SK-N-SH treated with all-trans-retinoic acid at 6 μM for 48 hours (cell line): ENCODE measurements around the gene APOBEC4.
"Not testable (repeated sequence)": the region's sequence is repeated elsewhere in the genome, so short reads cannot be mapped to it uniquely, and the experiment has no call there.

Experiments
- ATAC-seq: fragments of 200-7000 bp; cut with Tn5 transposase; 3 replicates; pipeline ENCODE4 v1.9.1; 2020; ENCODE audit warnings: mild to moderate bottlenecking, moderate library complexity
- ARNTL ChIP-seq: fragments of 450-650 bp; formaldehyde crosslinking; IDR thresholded peaks from 2 replicates; pipeline ENCODE4 v1.5.0; 2020; ENCODE audit warnings: low read depth, mild to moderate bottlenecking, moderate library complexity, borderline replicate concordance
- BACH2 ChIP-seq: fragments of 250-450 bp; sonication (Bioruptor Pico); IDR thresholded peaks from 2 replicates; pipeline ENCODE4 v1.9.0; 2021; ENCODE audit warnings: mild to moderate bottlenecking, borderline replicate concordance
- CSDC2 ChIP-seq: fragments of 250-450 bp; sonication (Bioruptor Pico); IDR thresholded peaks from 2 replicates; pipeline ENCODE4 v1.5.0; 2020; ENCODE audit warnings: mild to moderate bottlenecking, moderate library complexity
- ESRRG ChIP-seq: fragments of 250-450 bp; sonication (Bioruptor Pico); IDR thresholded peaks from 2 replicates; pipeline ENCODE4 v1.6.1; 2021; ENCODE audit warnings: mild to moderate bottlenecking
- ISL1 ChIP-seq: fragments of 250-450 bp; sonication (Bioruptor Pico); IDR thresholded peaks from 2 replicates; pipeline ENCODE4 v2.1.2; 2022; ENCODE audit warnings: mild to moderate bottlenecking, moderate library complexity
- OSR1 ChIP-seq: fragments of 250-450 bp; sonication (Bioruptor Pico); IDR thresholded peaks from 2 replicates; pipeline ENCODE4 v1.8.0; 2022; ENCODE audit warnings: moderate library complexity, mild to moderate bottlenecking, inconsistent platforms
- PPARA ChIP-seq: fragments of 250-450 bp; sonication (Bioruptor Pico); IDR thresholded peaks from 2 replicates; pipeline ENCODE4 v1.5.0; 2020; ENCODE audit warnings: mild to moderate bottlenecking, borderline replicate concordance
- RARB ChIP-seq: fragments of 250-450 bp; sonication (Bioruptor Pico); IDR thresholded peaks from 2 replicates; pipeline ENCODE4 v1.8.0; 2021; ENCODE audit warnings: mild to moderate bottlenecking, moderate library complexity
- TCF4 ChIP-seq: fragments of 250-450 bp; sonication (Bioruptor Pico); IDR thresholded peaks from 2 replicates; pipeline ENCODE4 v1.8.0; 2021; ENCODE audit warnings: mild to moderate bottlenecking, moderate library complexity, borderline replicate concordance
- TOX ChIP-seq: fragments of 250-450 bp; sonication (Bioruptor Pico); IDR thresholded peaks from 2 replicates; pipeline ENCODE4 v1.8.0; 2021; ENCODE audit warnings: mild to moderate bottlenecking, moderate library complexity, borderline replicate concordance
- ZC3H10 ChIP-seq: fragments of 250-450 bp; sonication (Bioruptor Pico); IDR thresholded peaks from 2 replicates; pipeline ENCODE4 v1.5.1; 2021; ENCODE audit warnings: mild to moderate bottlenecking, moderate library complexity
- ZFP3 ChIP-seq: fragments of 250-450 bp; sonication (Bioruptor Pico); IDR thresholded peaks from 2 replicates; pipeline ENCODE4 v1.5.0; 2020; ENCODE audit warnings: mild to moderate bottlenecking, moderate library complexity
- ZFP30 ChIP-seq: fragments of 450-650 bp; formaldehyde crosslinking; IDR thresholded peaks from 2 replicates; pipeline ENCODE4 v1.5.0; 2022; ENCODE audit warnings: mild to moderate bottlenecking, moderate library complexity
- ZNF565 ChIP-seq: fragments of 450-650 bp; formaldehyde crosslinking; conservative IDR thresholded peaks from 2 replicates; pipeline ENCODE4 v1.5.0; 2020; ENCODE audit warnings: low read depth, mild to moderate bottlenecking, moderate library complexity
- ZNF8 ChIP-seq: fragments of 450-650 bp; formaldehyde crosslinking; IDR thresholded peaks from 2 replicates; pipeline ENCODE4 v1.5.0; 2020; ENCODE audit warnings: mild to moderate bottlenecking, moderate library complexity
- TF ChIP-seq, protein P1 (sequence below): fragments of 250-450 bp; sonication (Bioruptor Pico); IDR thresholded peaks from 2 replicates; pipeline ENCODE4 v1.5.1; 2020; ENCODE audit warnings: low read depth, mild to moderate bottlenecking, moderate library complexity
- TF ChIP-seq, protein P2 (sequence below): fragments of 250-450 bp; sonication (Bioruptor Pico); IDR thresholded peaks from 2 replicates; pipeline ENCODE4 v1.5.1; 2021; ENCODE audit warnings: mild to moderate bottlenecking, moderate library complexity
- TF ChIP-seq, protein P3 (sequence below): fragments of 250-450 bp; sonication (Bioruptor Pico); IDR thresholded peaks from 2 replicates; pipeline ENCODE4 v1.8.0; 2021; ENCODE audit warnings: low read depth, mild to moderate bottlenecking, moderate library complexity, borderline replicate concordance
- TF ChIP-seq, protein P4 (sequence below): fragments of 250-450 bp; sonication (Bioruptor Pico); IDR thresholded peaks from 2 replicates; pipeline ENCODE4 v1.5.0; 2020; ENCODE audit warnings: mild to moderate bottlenecking, moderate library complexity

Gene APOBEC4

DNA sequence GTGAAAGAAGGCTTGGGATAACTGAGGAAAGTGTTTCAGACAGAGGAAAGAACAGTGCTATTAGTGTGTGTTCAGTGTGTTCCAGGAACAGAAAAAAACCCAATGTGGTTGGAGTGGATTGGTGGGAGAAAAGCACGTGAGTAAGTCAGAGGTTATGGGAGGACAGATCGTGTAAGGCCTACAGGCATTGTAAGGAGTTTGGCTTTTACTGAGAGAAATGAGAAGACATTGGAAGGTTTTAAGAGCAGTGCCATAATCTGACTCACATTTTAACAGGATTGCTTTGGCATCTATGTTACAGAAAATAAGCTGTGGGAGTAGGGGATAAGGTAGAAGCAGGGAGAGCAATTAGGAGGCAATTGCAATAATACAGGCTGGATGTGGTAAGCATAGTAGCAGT lies 22.4 kb downstream of the APOBEC4 start:
- ATAC-seq: no peak
- no peak for TF ChIP-seq TCF4 (CRISPR knock-in tag)
- no peak for TF ChIP-seq BACH2
- TF ChIP-seq TOX (CRISPR knock-in tag): no peak
- no peak for TF ChIP-seq ZNF8 (CRISPR knock-in tag)
- TF ChIP-seq ESRRG (CRISPR knock-in tag): no peak
- TF ChIP-seq RARB (CRISPR knock-in tag): no peak
- no peak for TF ChIP-seq OSR1
- TF ChIP-seq ARNTL (CRISPR knock-in tag): no peak
- TF ChIP-seq, protein P1, sequence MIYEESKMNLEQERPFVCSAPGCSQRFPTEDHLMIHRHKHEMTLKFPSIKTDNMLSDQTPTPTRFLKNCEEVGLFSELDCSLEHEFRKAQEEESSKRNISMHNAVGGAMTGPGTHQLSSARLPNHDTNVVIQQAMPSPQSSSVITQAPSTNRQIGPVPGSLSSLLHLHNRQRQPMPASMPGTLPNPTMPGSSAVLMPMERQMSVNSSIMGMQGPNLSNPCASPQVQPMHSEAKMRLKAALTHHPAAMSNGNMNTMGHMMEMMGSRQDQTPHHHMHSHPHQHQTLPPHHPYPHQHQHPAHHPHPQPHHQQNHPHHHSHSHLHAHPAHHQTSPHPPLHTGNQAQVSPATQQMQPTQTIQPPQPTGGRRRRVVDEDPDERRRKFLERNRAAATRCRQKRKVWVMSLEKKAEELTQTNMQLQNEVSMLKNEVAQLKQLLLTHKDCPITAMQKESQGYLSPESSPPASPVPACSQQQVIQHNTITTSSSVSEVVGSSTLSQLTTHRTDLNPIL (CRISPR knock-in tag): no peak
- TF ChIP-seq CSDC2 (CRISPR knock-in tag): no peak
- no peak for TF ChIP-seq ZFP3
- no peak for TF ChIP-seq ZFP30
- TF ChIP-seq ZNF565 (CRISPR knock-in tag): no peak
- TF ChIP-seq ZC3H10: no peak
- TF ChIP-seq PPARA (CRISPR knock-in tag): no peak
- TF ChIP-seq, protein P2, sequence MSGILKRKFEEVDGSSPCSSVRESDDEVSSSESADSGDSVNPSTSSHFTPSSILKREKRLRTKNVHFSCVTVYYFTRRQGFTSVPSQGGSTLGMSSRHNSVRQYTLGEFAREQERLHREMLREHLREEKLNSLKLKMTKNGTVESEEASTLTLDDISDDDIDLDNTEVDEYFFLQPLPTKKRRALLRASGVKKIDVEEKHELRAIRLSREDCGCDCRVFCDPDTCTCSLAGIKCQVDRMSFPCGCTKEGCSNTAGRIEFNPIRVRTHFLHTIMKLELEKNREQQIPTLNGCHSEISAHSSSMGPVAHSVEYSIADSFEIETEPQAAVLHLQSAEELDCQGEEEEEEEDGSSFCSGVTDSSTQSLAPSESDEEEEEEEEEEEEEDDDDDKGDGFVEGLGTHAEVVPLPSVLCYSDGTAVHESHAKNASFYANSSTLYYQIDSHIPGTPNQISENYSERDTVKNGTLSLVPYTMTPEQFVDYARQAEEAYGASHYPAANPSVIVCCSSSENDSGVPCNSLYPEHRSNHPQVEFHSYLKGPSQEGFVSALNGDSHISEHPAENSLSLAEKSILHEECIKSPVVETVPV (CRISPR knock-in tag): no peak
- TF ChIP-seq, protein P3, sequence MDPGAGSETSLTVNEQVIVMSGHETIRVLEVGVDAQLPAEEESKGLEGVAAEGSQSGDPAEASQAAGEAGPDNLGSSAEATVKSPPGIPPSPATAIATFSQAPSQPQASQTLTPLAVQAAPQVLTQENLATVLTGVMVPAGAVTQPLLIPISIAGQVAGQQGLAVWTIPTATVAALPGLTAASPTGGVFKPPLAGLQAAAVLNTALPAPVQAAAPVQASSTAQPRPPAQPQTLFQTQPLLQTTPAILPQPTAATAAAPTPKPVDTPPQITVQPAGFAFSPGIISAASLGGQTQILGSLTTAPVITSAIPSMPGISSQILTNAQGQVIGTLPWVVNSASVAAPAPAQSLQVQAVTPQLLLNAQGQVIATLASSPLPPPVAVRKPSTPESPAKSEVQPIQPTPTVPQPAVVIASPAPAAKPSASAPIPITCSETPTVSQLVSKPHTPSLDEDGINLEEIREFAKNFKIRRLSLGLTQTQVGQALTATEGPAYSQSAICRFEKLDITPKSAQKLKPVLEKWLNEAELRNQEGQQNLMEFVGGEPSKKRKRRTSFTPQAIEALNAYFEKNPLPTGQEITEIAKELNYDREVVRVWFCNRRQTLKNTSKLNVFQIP (CRISPR knock-in tag): no peak
- TF ChIP-seq, protein P4, sequence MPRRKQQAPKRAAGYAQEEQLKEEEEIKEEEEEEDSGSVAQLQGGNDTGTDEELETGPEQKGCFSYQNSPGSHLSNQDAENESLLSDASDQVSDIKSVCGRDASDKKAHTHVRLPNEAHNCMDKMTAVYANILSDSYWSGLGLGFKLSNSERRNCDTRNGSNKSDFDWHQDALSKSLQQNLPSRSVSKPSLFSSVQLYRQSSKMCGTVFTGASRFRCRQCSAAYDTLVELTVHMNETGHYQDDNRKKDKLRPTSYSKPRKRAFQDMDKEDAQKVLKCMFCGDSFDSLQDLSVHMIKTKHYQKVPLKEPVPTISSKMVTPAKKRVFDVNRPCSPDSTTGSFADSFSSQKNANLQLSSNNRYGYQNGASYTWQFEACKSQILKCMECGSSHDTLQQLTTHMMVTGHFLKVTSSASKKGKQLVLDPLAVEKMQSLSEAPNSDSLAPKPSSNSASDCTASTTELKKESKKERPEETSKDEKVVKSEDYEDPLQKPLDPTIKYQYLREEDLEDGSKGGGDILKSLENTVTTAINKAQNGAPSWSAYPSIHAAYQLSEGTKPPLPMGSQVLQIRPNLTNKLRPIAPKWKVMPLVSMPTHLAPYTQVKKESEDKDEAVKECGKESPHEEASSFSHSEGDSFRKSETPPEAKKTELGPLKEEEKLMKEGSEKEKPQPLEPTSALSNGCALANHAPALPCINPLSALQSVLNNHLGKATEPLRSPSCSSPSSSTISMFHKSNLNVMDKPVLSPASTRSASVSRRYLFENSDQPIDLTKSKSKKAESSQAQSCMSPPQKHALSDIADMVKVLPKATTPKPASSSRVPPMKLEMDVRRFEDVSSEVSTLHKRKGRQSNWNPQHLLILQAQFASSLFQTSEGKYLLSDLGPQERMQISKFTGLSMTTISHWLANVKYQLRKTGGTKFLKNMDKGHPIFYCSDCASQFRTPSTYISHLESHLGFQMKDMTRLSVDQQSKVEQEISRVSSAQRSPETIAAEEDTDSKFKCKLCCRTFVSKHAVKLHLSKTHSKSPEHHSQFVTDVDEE: no peak

DNA sequence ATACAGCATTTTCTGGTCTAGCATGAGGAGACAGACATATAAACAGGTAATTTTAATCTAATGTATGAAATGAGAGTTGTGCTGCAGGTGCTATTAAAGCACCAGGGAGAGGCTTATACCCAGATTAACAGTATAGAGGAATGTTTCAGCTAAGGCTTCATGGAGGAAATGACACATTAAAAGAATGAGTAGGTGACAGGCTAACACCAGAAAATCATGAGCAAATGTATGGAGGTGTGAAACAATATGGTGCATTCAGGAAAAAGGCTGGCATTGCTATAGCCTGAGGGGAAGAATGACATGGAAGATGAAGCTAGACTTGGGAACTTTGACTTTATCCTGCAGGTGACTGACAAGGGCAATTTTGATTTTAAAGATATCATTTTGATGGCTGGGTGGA lies 24.6 kb downstream of the APOBEC4 start:
- ATAC-seq: no peak
- TF ChIP-seq OSR1 (peak; percentile 71; the same call in 1 of the 2 replicates), ISL1 (CRISPR knock-in tag) (no peak), CSDC2 (CRISPR knock-in tag) (no peak), ZFP30 (no peak)
- TF ChIP-seq, protein P2 (CRISPR knock-in tag): no peak
- TF ChIP-seq, protein P3 (CRISPR knock-in tag): no peak

DNA sequence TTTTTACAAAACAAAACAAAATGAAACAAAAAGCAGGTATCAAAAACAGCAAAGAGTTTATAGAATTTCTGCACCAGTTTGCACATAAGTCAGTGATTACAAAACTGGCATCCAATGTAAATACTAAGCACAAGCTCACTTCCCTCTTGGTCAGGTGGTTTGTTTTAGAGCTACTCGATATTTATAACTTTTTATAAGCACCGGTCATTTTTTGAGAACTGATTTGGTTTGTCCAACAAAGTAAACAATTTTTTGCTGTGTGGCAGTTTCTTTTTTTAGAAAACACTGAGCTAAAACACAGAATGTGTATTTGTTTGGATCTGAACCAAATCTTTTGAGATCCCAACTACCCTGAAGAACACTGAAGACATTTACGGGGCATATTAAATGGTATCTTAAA lies 26.9 kb downstream of the APOBEC4 start:
- ATAC-seq: not testable (repeated sequence)
